Sigmoid colon (tissue), 4 donors: Measurements from ENCODE around the gene TCERG1L.

Experiments used
- POLR2AphosphoS5 ChIP-seq, 4 donors: sonication (generic); formaldehyde crosslinking; IDR thresholded peaks; one replicate each; pipeline ENCODE4 v1.6.1; 2017; ENCODE audit warnings: antibody characterized with exemption in 4 of 4
- TF ChIP-seq, protein P1 (sequence below), 4 experiments: fragments of 450-650 bp in 3 of 4; fragments of 200-600 bp in 1 of 4; IDR thresholded peaks; one replicate each; pipeline ENCODE4 v1.5.1; 2016 to 2019; ENCODE audit warnings: antibody characterized with exemption in 4 of 4, mild to moderate bottlenecking in 3 of 4, moderate library complexity in 2 of 4

DNA sequence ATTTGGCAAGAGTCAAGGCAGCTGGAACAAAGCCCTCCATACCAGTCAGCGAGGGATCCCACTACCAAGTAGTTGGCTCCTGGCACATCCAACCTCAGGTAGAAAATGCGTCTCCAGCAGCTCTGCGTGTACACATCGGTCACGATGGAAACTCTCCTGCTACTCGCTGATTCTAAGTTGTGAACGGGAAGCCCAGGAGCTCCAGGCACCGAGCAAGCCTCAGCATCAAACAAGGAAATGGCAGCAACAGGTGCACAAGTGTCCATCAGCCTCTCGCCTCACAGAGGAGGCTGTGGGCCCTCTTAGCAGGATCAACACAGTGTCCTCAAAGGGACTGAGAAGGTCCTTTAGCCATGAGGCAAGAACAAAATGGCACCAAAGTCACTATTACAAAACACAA lies 127.0 kb downstream of the TCERG1L start:
- TF ChIP-seq, protein P1, sequence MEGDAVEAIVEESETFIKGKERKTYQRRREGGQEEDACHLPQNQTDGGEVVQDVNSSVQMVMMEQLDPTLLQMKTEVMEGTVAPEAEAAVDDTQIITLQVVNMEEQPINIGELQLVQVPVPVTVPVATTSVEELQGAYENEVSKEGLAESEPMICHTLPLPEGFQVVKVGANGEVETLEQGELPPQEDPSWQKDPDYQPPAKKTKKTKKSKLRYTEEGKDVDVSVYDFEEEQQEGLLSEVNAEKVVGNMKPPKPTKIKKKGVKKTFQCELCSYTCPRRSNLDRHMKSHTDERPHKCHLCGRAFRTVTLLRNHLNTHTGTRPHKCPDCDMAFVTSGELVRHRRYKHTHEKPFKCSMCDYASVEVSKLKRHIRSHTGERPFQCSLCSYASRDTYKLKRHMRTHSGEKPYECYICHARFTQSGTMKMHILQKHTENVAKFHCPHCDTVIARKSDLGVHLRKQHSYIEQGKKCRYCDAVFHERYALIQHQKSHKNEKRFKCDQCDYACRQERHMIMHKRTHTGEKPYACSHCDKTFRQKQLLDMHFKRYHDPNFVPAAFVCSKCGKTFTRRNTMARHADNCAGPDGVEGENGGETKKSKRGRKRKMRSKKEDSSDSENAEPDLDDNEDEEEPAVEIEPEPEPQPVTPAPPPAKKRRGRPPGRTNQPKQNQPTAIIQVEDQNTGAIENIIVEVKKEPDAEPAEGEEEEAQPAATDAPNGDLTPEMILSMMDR (IDR thresholded peaks at IDR 0.05): no peak
- no peak for TF ChIP-seq POLR2AphosphoS5 (IDR thresholded peaks at IDR 0.05)
